Colonic mucosa (tissue), 4 donors: ENCODE results near the gene SLCO6A1. TPM values are rescaled to one million over a fixed set of nuclear protein-coding genes. Genes with fewer than 3 reads are reported as not detected.

Experiments
- DNase-seq: peaks from one replicate; pipeline ENCODE4 v3.0.0-alpha.2; 2020
- H3K27ac ChIP-seq: fragments of 200-600 bp; one replicate; pipeline ENCODE4 v1.8.0; 2021
- H3K27me3 ChIP-seq: fragments of 200-600 bp; one replicate; pipeline ENCODE4 v1.8.0; 2021
- H3K36me3 ChIP-seq: fragments of 200-600 bp; one replicate; pipeline ENCODE4 v1.8.0; 2021
- H3K4me1 ChIP-seq: fragments of 200-600 bp; one replicate; pipeline ENCODE4 v1.8.0; 2021; ENCODE audit warnings: mild to moderate bottlenecking
- H3K4me3 ChIP-seq: fragments of 200-600 bp; one replicate; pipeline ENCODE4 v1.8.0; 2021
- H3K9ac ChIP-seq, 2 donors: one replicate each; pipeline ENCODE4 v1.7.0; 2013; ENCODE audit warnings: control low read depth in 2 of 2, low read depth in 2 of 2, low read length in 2 of 2
- H3K9me3 ChIP-seq: fragments of 200-600 bp; one replicate; pipeline ENCODE4 v1.8.0; 2021
- intact Hi-C: fragments of 100-400 bp; cut with DNase I; formaldehyde crosslinking; loops from one replicate; pipeline ENCODE4 v1.14.1; 2022
- total RNA-seq, 2 donors: library from RNA; stranded (reverse); fragmentation: NEBNext Ultra II Directional in 1 of 2; extraction: Animal tissue kit (Norgen Biotek cat#: 25700) in 1 of 2; gene quantifications; one replicate each; pipeline ENCODE4 v1.2.1, GENCODE V29; 2021
- TF ChIP-seq, protein P1 (sequence below): fragments of 200-600 bp; IDR thresholded peaks from one replicate; pipeline ENCODE4 v1.8.0; 2022; ENCODE audit warnings: antibody characterized with exemption, mild to moderate bottlenecking
- donor health status: healthy.
- donor health status: DM: no; HTN: no; CAD: no.
- donor health status: DM: no; HTN: no; CAD: no.

The SLCO6A1 gene
- total RNA-seq, 2 donors from 2014 or later: not detected

DNA sequence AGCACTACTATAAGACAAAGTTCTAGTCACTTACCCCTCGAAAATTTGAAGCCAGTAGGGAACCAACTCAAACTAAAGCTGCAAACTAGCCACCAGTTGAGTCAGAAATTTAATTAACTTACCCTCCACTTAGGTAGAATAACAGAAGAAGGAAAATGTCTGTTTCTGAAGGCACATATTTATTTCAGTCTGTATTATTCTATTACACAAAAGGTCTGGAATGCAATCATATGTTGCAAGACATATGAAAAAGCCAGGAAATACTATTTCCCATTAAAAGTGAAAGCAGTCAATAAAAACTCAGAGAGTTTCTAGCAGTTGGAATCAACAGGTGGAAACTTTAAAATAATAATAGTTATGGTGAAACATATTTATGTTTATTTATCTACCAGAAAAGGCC lies 123.5 kb downstream of the SLCO6A1 start:
- Histone ChIP-seq H3K9ac (no peak overlapping the region), H3K4me3 (no peak overlapping the region), H3K36me3 (no peaks in the 10 kb centered on the region), H3K9me3 (no peaks in the 10 kb centered on the region), H3K27me3 (no peaks in the 10 kb centered on the region), H3K27ac (no peak overlapping the region), H3K4me1 (no peaks in the 10 kb centered on the region)
- no peak for DNase-seq
- TF ChIP-seq, protein P1, sequence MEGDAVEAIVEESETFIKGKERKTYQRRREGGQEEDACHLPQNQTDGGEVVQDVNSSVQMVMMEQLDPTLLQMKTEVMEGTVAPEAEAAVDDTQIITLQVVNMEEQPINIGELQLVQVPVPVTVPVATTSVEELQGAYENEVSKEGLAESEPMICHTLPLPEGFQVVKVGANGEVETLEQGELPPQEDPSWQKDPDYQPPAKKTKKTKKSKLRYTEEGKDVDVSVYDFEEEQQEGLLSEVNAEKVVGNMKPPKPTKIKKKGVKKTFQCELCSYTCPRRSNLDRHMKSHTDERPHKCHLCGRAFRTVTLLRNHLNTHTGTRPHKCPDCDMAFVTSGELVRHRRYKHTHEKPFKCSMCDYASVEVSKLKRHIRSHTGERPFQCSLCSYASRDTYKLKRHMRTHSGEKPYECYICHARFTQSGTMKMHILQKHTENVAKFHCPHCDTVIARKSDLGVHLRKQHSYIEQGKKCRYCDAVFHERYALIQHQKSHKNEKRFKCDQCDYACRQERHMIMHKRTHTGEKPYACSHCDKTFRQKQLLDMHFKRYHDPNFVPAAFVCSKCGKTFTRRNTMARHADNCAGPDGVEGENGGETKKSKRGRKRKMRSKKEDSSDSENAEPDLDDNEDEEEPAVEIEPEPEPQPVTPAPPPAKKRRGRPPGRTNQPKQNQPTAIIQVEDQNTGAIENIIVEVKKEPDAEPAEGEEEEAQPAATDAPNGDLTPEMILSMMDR: no peak
- intact Hi-C loops: no loop called here

GRCh38 chr5:102368392-102368791 lies 130.4 kb downstream of the SLCO6A1 start:
- DNase-seq: no peak
- H3K4me1 ChIP-seq: no peaks in the 10 kb centered on the region
- H3K27me3 ChIP-seq: no peaks in the 10 kb centered on the region
- no peak overlapping the region for H3K27ac ChIP-seq
- H3K9me3 ChIP-seq: no peaks in the 10 kb centered on the region
- no peaks in the 10 kb centered on the region for H3K36me3 ChIP-seq
- intact Hi-C loops: no loop called here
- no peak overlapping the region for H3K4me3 ChIP-seq
- TF ChIP-seq, protein P1: no peak
- H3K9ac ChIP-seq: no peak overlapping the region

- no peak for DNase-seq
- Histone ChIP-seq H3K27ac (no peak overlapping the region), H3K36me3 (no peaks in the 10 kb centered on the region), H3K4me1 (no peaks in the 10 kb centered on the region), H3K9me3 (no peaks in the 10 kb centered on the region), H3K27me3 (no peaks in the 10 kb centered on the region), H3K9ac (no peak overlapping the region), H3K4me3 (no peak overlapping the region)
- TF ChIP-seq, protein P1: no peak
- intact Hi-C loops: no loop called here
Measured at GRCh38 chr5:102341681-102342288, 157.0 kb downstream of the SLCO6A1 start.

- intact Hi-C loops: no loop called here
- Histone ChIP-seq H3K4me1 (no peaks in the 10 kb centered on the region), H3K4me3 (no peak overlapping the region), H3K27ac (no peak overlapping the region), H3K36me3 (no peaks in the 10 kb centered on the region), H3K9me3 (no peaks in the 10 kb centered on the region), H3K9ac (no peak overlapping the region), H3K27me3 (no peaks in the 10 kb centered on the region)
- DNase-seq: no peak
- TF ChIP-seq, protein P1: no peak
Measured at GRCh38 chr5:102324714-102325113, 174.1 kb downstream of the SLCO6A1 start.

Other genes starting within 250 kb of the SLCO6A1 start
- gene SLCO4C1, start 202.7 kb downstream of the SLCO6A1 start, total RNA-seq: 1 to 10 TPM; 1.4 to 2.9 TPM